GM21576 (cell line): ENCODE results near the gene CCDC97.
"Not testable (repeated sequence)": the region's sequence is repeated elsewhere in the genome, so short reads cannot be mapped to it uniquely, and the experiment has no call there.

ENCODE experiments used
- ATAC-seq: cut with Tn5 transposase; IDR thresholded peaks from one replicate; pipeline ENCODE4 v1.9.1; 2021; ENCODE audit warnings: mild to moderate bottlenecking, moderate library complexity; ENCODE audit not compliant: unreplicated experiment

CCDC97 gene

DNA sequence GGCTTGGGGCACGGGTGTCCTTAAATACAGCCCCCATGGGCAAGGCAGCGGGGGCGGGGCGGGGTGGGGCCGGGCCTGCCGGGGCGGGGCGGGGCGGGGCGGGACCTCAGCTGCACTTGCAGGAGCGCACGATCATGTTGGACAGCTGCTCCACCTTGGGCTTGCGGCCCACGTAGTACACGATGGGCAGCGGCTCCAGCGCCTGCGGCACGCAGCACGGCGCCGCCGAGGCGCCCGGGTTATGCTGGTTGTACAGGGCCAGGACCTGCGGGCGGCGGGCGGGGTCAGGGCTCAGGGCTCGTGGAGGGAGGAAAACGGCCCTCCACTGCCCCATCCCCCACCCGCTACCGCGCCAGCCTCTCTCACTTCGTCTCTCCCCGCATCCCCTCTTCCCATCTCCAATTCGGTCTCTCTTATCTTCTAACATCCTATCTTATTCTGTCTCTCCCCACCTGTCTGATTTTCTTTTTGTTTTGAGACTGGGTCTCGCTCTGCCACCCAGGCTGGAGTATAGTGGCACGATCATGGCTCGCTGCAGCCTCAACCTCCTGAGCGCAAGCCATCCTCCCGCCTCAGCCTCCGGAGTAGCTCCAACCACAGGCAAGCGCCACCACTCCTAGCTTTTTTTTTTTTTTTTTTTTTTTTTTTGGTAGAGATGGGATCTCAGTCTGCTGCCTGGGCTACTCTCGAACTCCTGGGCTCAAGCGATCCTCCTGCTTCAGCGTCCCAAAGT is 21.1 kb downstream of the CCDC97 start:
- no peak for ATAC-seq

DNA sequence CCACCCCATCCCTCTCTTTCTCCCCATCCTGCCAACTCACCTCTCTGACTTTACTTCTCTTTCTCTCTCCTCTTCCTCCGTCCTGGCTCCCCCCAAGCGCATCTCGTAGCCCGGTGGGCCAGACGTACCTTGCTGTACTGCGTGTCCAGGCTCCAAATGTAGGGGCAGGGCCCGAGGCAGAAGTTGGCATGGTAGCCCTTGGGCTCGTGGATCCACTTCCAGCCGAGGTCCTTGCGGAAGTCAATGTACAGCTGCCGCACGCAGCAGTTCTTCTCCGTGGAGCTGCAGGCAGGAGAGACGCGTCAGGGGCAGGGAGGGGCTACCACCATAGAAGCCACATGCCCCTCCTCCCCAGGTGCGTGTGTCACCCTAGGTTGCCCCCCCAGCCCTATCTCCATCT is 22.0 kb downstream of the CCDC97 start:
- ATAC-seq = no peak

DNA sequence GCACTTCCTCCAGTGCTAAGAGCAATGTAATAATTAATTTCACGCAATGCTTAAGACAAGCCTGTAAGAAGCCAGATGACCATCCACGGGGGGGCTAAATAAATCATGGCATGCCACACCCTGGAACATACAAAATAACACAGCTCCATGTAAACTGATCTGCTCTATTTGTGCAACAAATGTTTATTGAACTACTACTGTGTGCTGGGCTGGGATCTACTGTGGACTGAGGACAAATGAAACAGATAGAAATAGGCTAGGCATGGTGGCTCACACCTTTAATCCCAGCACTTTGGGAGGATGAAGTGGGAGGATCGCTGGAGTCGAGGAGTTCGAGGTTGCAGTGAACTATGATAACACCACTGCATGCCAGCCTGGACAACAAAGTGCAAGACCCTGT is 22.5 kb downstream of the CCDC97 start:
- no peak for ATAC-seq

DNA sequence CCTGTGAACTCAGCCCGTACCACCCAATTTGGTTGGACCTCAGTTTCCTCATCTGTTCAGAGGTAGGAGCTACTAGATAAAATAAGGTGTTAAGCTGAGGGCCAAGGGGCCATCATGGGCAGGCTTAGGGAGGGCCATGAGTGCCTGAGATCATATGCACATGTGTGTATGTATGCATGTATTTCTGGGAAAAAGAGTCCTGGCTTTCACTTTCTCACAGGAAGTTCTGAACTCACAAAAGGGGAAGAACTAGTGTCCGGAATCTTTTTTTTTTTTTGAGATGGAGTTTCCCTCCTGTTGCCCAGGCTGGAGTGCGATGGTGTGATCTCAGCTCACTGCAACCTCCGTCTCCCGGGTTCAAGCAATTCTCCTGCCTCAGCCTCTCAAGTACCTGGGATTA is 24.8 kb downstream of the CCDC97 start:
- no peak for ATAC-seq

DNA sequence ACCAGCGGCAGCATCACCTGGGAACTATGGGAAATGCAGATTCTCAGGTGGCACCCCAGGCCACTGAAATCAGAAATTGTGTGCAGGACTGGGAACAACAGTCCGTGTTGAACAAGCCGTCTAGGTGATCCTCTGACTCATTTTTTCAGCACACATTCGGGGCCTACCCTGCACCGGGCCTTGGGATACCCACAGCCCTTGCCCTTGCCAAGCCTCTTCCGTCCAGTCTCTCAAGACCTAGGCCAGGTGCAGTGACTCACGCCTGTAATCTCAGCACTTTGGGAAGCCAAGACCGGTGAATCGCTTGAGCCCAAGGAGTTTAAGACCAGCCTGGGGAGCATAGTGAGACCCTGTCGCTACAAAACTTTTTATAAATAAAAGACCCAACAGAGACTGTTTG is 25.5 kb downstream of the CCDC97 start:
- ATAC-seq = no peak

DNA sequence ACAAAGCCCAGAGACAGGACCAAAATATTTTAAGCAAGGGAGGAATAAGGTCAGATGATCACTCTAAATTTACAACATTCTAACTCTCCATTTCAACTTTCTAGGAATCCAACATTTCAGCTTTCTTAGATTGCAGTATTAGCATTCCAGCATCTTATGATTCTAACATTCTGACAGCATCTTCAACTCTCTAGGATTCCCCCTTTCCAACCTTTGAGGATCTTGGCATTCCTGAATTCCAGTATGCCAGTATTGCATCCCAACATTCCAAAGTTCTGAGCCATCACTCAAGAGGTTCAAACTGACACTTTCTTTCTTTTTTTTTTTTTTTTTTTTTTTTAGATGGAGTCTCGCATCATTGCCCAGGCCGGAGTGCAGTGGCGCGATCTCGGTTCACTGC is 30.0 kb downstream of the CCDC97 start:
- no peak for ATAC-seq

DNA sequence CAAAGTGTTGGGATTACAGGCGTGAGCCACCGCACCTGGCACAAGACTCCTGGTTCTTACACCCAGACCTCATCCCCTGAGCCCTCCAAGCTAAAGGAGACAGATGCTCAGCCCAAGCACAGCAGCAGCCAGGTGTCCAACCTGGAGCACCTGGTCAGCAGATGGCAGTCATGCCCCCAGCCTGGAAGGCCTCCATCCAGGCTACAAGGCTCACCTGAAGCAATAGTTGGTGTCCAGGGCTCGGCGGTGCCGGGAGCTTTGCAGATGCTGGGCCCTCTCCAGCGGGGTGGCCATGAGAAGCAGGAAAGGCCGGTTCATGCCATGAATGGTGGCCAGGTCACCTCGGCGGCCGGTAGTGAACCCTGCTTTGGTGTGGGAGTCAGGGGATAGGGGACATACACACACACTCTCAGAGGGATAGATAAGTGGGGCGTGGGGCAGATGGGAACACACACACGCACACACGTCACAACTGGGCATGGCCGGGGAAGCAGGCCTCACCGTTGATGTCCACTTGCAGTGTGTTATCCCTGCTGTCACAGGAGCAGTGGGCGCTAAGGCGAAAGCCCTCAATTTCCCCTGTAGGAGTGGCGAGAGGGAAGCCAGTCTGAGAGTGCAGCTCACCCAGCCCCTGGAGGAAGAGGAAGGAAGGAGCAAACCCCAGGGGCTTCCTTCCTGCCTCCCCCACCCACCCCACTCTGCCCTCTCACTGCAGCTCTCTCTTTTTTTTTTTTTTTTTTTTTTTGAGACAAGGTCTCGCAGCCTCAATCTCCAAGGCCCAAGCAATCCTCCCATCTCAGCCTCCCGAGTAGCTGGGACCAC is 31.9 kb downstream of the CCDC97 start:
- ATAC-seq = no peak

DNA sequence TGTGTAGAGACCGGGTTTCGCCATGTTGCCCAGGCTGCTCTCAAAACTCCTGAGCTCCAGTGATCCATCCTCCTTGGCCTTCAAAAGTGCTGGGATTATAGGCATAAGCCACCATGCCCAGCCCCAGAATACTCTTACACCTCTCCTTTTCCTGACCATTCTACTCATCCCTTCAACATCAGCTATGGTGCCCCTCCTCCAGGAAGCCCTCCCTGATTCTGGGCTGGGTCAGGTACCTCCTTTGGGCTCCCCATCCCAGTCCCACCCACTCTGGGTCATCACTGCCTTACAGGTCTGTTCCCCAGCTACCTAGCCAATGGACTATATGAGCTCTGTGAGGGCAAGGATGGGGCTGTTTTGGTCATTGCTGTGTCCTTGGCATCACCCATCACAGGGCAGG is 34.2 kb downstream of the CCDC97 start:
- ATAC-seq = no peak

DNA sequence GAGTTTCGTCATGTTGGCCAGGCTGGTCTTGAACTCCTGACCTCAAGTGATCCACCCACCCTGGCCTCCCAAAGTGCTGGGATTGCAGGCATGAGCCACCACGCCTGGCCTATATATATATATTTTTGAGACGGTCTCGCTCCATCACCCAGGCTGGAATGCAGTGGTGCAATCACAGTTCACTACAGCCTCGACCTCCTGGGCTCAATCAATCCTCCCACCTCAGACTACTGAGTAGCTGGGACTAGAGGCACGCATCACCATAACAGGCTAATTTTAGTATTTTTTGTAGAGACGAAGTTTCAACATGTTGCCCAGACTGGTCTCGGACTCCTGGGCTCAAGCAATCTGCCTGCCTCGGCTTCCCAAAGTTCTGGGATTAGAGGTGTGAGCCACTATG is 36.9 kb downstream of the CCDC97 start:
- not testable (repeated sequence) for ATAC-seq

DNA sequence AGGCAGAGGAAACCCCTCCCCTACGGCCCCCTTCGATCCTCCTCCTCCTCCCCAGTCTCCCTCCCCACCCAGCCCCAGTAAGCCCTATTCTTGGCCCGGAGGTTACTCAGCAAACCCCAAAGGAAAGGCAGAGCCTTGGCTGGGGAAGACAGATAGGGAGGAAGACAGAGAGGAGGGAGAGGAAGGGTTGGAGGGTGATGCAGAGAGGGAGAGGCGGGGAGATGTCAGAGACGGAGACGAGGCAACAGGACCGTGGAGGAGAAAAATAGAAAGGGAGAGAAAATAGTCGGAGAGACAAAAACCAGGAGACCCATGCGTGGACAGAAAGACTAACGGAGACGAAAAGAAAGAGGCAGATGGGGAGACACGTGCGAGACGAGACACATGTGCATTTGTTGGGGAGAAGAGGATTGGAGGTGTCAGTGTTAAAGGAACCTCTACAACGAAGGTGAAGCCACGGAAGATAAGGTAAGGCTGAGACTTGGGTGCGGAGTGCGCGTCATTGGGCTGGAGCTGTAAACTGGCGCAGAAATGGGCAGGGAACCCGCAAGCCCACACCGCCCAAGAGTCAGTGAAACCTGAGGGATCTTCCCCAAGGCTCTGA is 40.9 kb downstream of the CCDC97 start:
- no peak for ATAC-seq

DNA sequence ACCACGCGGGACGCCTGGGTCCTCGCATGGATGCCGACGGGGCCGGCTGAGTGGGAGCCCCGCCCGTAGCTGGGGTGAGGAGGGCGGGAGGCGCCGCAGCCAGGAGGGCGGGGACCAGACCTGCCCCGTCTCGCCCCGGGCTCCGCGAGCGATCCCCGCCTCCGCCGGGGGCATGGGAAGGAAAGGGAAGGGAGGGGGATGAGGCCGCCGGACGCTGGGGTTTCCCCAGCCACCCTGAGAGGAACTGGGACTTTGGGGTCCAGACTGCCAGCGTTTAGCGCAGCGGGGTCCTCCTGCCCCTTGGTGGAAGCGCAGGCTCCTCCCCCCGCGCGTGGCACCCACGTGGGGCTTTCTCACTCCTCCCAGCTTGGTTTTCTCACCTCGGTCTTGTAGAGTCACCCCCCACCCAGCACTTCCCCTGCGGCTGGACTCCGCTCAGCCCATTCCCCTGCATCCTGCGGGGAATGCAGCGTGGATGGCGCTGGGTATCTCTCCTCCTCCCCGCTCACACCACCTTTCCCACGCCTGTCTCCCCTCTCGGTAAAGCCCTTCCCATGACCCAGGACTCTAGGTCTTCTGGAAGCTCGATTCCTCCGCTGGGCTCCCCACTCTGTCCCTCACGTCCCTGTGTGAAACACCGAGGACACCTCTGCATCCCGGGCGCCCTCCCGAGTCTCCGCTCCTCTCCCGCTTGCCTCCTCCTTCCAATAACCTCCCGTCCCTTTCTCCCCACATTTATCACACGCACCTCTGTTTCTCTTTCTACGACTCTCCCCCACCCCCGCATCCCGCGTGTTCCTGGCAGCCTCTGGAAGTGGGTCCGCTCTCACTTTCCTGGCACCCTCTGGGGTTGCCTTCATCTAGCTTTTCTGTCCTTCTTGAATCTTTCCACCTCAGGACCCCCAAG is 41.6 kb downstream of the CCDC97 start:
- peak; percentile 29 for ATAC-seq

DNA sequence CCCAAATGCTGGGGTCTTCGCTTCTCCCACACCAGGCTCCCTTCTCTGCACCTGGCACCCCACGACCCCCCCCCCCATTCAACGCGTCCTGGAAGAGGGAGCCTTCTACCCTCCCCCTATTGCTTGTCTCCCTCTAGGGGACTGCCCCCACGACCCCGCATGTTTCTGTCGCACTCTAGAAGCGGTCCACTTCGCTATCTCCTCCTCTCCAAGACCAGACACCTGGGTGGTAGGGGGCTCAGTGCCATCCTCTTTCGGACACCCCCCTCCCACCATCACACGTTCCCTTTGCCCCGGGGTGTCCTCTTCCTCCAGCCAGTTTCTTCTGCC is 42.3 kb downstream of the CCDC97 start:
- ATAC-seq = no peak

DNA sequence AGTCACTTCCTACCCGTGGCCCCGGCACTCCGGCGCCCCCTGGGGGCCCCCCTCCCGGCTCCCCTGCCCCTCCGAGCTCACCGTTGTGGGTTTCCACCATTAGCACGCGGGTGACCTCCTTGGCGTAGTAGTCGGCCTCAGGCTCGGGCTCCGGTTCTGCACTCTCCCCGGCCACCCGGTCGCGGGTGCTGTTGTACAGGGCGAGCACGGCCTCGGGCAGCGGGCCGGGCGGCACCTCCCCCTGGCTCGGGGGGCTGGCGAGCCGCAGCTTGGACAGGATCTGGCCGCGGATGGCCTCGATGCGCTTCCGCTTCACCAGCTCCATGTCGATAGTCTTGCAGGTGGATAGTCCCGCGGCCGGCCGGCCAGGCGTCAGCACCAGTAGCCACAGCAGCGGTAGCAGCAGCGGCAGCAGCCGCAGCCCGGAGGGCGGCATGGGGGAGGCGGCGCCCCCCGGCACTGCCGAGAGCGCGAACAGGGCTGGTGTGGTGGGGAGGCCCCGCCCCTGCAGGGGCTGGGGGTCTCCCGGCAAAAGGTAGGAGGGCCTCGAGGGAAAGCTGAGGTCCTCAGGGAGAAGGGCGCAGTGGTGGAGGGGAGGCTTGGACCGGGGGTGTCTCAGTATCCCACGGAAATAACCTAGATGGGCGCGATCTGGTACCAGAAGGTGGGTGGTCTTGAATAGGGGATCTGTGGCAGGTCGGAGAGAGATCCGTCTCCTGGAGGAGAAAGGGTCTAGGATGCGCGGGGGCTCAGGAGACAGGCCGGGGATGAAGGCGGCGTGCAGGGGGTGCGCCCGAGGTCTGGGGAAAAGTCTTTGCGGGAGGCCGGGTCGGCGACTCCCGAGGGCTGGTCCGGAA is 42.9 kb downstream of the CCDC97 start:
- no peak for ATAC-seq

DNA sequence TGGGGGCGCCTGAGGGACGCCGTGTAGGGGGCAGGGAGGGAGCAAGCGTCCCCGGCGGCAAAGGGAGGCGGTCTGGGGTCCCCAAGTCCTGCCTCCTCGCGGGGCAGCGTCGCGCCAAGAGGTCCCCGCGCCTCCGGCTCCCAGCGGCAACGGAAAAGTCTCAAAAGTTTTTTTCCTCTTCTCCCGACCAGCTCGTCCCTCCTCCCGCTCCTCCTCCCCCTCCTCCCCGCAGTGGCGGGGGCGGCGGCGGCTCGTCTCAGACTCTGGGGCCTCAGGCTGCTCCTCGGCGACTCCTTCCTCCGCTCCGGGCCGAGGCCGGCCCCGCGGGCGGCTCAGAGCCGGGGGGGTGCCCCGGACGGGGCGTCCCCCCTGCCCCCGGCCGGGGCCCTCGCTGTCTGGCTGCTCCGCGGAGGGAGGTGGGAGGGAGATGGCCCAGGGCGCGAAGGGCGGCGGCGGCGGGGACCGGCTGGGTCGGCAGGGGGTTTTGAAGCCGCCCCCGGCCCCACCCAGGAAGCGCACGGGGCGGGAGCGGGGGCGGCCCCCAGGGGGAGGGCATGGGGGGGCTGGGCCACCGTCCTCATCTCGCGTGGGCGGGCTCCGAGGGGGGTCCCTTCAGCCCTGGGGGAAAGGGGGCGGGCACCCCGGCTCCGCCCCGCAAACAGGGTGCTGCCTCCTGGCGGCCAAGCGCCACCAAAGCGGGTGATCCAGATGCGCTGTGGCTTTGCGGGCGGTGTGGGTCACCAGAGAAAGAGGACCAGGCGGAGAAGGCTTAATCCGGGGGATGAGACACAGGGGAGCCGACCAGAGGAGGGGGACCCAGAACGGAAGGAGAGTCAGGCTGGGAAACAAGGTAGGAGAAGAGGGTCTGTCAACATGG is 43.7 kb downstream of the CCDC97 start, which contains the start of gene TGFB1:
Gene TGFB1 (minus strand): TSS at position 457 of the 877 bp plus-strand sequence. CDS start 878 bp downstream, outside the sequence.
- ATAC-seq = peak; percentile 43

DNA sequence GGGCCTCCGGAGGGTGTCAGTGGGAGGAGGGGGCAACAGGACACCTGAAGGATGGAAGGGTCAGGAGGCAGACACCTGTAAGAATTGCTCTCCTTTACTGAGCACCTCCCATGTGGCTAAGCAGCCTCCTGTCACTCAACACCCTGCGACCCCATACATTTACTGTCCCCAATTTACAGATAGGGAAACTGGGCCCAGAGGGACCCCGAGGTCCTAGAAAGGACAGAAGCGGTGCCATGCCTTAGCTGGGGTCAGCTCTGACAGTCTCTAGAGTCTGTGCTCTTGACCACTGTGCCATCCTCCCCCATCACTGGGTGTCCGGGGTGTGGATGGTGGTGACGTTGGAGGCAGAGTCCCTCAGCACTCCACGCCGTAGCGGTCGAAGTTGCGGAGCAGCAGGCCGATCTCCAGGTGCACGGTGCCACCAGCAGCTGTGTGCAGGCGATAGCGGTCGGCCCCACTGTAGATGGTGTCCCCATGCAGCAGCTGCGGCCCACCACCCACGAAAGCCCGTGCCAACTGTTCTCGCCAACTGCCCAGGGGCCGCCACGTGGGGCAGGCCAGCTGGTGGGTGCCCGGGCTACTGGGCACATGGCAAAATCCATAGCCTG is 44.5 kb downstream of the CCDC97 start:
- no peak for ATAC-seq

DNA sequence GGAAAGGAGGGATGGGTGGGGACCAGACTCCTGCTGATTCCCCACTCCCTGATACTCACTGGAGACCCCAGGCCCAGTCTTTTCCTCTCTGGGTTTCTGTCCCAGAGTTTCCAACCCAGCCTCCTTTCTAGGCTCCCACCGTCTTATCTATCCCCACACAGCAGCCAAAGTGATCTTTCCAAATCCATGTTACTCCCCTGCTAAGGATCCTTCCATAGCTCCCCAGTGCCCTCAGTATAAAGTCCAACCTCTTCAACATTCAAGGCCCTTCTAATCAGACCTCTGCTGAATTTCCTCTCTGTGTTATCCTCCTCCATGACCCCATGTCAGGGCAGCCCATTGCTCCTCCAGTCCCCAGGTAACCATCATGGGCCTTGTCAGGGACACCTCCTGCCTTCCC is 45.1 kb downstream of the CCDC97 start:
- ATAC-seq = no peak

DNA sequence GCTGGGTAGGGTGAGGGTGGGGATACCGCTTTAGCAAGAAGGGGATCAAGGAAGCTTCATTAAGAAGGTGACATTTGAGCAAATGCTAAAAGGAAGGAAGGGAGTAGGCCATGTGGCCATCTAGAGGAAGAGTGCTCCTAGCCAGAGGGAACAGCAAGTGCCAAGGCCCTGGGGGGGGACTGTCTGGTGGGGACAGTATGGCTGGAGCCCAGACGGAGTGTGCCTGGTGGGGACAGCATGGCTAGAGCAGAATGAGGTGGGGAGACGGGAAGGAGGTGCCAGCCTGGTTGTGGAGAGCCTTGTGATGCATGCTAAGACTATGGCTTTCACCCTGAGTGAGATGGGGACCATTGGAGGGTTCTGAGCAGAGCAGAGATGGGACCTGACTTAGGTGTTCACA is 45.8 kb downstream of the CCDC97 start:
- no peak for ATAC-seq

DNA sequence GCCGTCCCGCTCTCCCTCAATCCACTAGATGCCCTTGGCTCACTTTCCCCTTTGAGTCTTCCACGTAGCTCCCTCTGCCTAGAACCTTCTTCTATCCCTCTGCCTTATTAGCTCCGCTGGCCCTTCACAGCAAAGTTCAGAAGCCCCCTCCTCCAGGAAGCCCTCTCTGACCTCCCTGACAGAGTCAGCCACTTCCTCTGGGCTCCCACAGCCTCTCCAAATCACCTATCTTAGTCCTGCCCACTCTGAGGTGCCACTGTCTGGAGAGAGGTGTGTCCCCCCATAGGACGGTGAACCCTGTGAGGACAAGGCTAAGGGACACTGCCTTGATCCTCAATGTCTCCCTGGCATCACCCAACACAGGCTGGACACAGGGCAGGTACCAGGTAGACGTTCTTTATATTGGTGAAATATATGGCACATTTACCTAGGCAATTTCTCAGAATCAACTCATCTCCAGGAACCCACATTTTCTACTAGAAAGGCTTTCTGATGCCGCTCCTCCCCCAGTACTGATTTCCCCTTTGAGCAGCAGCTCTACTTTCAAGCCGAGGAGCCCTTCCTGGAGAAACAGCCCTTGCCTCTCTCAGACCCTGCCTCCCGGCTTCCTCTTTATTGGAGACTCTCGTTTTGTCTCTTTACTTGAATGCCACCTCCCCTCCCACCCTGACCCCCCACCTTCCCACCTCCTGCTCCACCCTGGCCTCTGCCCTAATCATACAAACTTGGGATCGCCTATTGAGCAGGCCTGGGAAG is 47.2 kb downstream of the CCDC97 start:
- ATAC-seq = no peak
